Peyer's patch (tissue), 4 donors: ENCODE data around the gene IL17RA. TPM values are rescaled to one million over a fixed set of nuclear protein-coding genes. Genes with fewer than 3 reads are reported as not detected.

ENCODE experiments used
- DNase-seq, 3 donors: peaks; one replicate each; pipeline ENCODE4 v3.0.0-alpha.2; 2017 to 2019
- H3K27ac ChIP-seq, 4 donors: fragments of 200-600 bp; sonication (generic); one replicate each; pipeline ENCODE4 v1.5.1; 2016 to 2019
- H3K27me3 ChIP-seq, 2 donors: fragments of 200-600 bp; sonication (generic); one replicate each; pipeline ENCODE4 v1.5.1; 2019
- H3K36me3 ChIP-seq, 3 donors: fragments of 200-600 bp; sonication (generic); one replicate each; pipeline ENCODE4 v1.5.1; 2016 to 2019
- H3K4me1 ChIP-seq, 4 donors: fragments of 200-600 bp; sonication (generic); one replicate each; pipeline ENCODE4 v1.5.1; 2016 to 2019
- H3K4me3 ChIP-seq, 4 donors: fragments of 200-600 bp; sonication (generic); 1 replicate in 3 of 4; 2 replicates in 1 of 4; pipeline ENCODE4 v1.5.1; 2016 to 2019; ENCODE audit warnings: mild to moderate bottlenecking in 1 of 4
- H3K9me3 ChIP-seq, 4 donors: fragments of 200-600 bp; sonication (generic); one replicate each; pipeline ENCODE4 v1.5.1; 2016 to 2019; ENCODE audit warnings: mild to moderate bottlenecking in 1 of 4
- POLR2A ChIP-seq, 2 donors: fragments of 450-650 bp; IDR thresholded peaks; one replicate each; pipeline ENCODE4 v1.5.1; 2017; ENCODE audit warnings: antibody characterized with exemption in 2 of 2, mild to moderate bottlenecking in 2 of 2, moderate library complexity in 2 of 2
- total RNA-seq, 4 donors: library from RNA; depleted of rRNA; stranded (reverse); fragments of >200 nt; gene quantifications; one replicate each; pipeline ENCODE4 v1.1.0, GENCODE V29; 2016
- TF ChIP-seq, protein P1 (sequence below), 6 experiments: fragments of 450-650 bp in 4 of 6; fragments of 200-600 bp in 2 of 6; sonication (generic) in 1 of 6; IDR thresholded peaks; one replicate each; pipeline ENCODE4 v1.5.1; 2017 to 2019; ENCODE audit warnings: antibody characterized with exemption in 6 of 6, mild to moderate bottlenecking in 3 of 6, moderate library complexity in 1 of 6

Gene IL17RA
- total RNA-seq, 4 donors from 2014 or later: 12.4 to 23.6 (median 18.3) TPM

DNA sequence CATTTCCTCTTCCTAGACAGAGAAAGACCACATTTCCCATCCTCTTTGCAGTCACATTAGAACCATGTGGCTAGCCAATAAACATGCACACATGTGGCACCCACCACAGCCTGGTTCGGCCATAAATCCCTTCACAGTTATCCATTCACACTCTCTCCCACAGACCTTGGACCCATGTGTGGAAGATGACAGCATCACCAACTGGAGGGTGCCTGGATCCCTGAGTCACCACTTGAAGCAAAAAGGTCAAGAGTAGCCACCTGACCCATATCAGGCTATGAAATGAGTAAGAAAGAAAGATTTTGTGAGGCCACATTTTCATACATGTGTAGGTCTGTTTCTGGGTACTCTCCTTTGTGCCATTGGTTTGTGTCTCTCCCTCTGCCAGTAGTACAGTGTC lies 45.4 kb downstream of the IL17RA start:
- H3K9me3 ChIP-seq: no peaks in the 10 kb centered on the region
- no peak for DNase-seq
- H3K27ac ChIP-seq: no peak overlapping the region
- TF ChIP-seq POLR2A (IDR thresholded peaks at IDR 0.05): no peak
- TF ChIP-seq, protein P1, sequence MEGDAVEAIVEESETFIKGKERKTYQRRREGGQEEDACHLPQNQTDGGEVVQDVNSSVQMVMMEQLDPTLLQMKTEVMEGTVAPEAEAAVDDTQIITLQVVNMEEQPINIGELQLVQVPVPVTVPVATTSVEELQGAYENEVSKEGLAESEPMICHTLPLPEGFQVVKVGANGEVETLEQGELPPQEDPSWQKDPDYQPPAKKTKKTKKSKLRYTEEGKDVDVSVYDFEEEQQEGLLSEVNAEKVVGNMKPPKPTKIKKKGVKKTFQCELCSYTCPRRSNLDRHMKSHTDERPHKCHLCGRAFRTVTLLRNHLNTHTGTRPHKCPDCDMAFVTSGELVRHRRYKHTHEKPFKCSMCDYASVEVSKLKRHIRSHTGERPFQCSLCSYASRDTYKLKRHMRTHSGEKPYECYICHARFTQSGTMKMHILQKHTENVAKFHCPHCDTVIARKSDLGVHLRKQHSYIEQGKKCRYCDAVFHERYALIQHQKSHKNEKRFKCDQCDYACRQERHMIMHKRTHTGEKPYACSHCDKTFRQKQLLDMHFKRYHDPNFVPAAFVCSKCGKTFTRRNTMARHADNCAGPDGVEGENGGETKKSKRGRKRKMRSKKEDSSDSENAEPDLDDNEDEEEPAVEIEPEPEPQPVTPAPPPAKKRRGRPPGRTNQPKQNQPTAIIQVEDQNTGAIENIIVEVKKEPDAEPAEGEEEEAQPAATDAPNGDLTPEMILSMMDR (IDR thresholded peaks at IDR 0.05): no peak
- no peaks in the 10 kb centered on the region for H3K36me3 ChIP-seq
- no peaks in the 10 kb centered on the region for H3K4me1 ChIP-seq
- H3K27me3 ChIP-seq: no peaks in the 10 kb centered on the region
- no peak overlapping the region for H3K4me3 ChIP-seq

DNA sequence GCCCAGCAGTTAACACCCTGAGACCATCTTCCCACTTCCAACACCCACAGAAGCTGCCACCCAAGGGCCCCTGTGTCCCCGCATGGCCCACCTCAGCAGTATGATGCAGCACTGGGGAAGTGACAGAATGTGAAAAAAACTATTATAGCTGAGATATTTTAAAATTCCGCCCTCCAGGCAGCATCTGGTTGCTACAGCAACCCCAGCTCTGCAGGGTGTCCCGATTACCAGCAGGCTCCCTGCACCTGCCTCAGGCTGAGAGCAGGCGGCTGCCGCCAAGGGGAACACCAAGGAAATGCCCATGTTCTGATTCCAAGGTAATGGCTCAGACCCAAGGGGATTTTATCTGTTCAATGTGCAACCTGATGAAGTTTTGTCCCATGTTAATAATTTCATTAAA lies 46.9 kb downstream of the IL17RA start:
- peak in 1 of 3 donors; percentile 9 for DNase-seq

DNA sequence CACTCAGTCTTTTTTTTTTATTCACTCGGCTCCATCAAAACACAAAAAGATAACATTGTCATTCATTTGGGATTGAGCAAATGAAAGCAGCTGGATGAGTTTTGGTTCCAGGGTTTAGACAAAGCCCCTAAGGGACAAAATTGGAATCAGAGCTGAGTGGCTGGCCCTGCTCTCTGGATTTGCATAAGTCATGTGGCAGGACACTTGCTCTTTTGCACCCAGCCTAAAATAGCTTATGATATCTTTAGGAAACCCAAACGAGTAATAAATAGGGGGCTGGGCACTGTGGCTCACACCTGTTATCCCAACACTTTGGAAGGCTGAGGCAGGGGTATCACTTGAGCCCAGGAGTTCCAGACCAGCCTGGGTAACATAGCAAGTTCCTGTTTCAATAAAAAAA lies 47.3 kb downstream of the IL17RA start:
- TF ChIP-seq POLR2A (IDR thresholded peaks at IDR 0.05): no peak
- TF ChIP-seq, protein P1 (IDR thresholded peaks at IDR 0.05): no peak
- Histone ChIP-seq H3K27me3 (no peaks in the 10 kb centered on the region), H3K36me3 (peaks cover 0 to 4% (median 0%) of the 10 kb centered on the region in 3 donors), H3K9me3 (no peaks in the 10 kb centered on the region), H3K27ac (no peak overlapping the region), H3K4me1 (no peaks in the 10 kb centered on the region), H3K4me3 (no peak overlapping the region)
- peak in 1 of 3 donors; percentile 0 for DNase-seq

More for the DNA sequence above, 46.9 kb downstream of the IL17RA start:
- no peaks in the 10 kb centered on the region for H3K27me3 ChIP-seq
- no peaks in the 10 kb centered on the region for H3K9me3 ChIP-seq
- no peaks in the 10 kb centered on the region for H3K36me3 ChIP-seq
- TF ChIP-seq, protein P1 (IDR thresholded peaks at IDR 0.05): no peak
- H3K4me3 ChIP-seq: no peak overlapping the region
- no peak overlapping the region for H3K27ac ChIP-seq
- H3K4me1 ChIP-seq: no peaks in the 10 kb centered on the region

DNA sequence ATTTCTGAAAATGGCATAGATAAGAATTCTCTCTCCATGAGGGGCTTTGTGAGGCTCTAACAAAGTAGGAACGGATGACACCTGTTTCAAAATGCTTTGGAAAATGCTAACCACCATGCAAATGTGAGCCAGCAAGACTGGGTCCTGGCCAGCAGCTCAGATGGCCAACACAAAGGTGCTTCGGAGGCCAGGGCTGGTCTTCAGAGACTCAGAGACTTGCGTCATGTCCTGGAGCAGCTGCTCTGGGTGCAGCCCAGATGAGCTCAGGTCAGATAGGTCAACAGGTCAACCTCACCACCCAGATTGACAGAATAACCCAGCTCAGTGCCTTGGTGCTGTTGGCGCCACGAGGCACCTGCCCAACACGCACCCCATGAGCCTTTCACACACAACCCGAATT lies 48.3 kb downstream of the IL17RA start:
- H3K27me3 ChIP-seq: no peaks in the 10 kb centered on the region
- no peak overlapping the region for H3K27ac ChIP-seq
- no peak overlapping the region for H3K4me3 ChIP-seq
- peaks cover 0 to 14% (median 0%) of the 10 kb centered on the region in 3 donors for H3K36me3 ChIP-seq
- no peaks in the 10 kb centered on the region for H3K4me1 ChIP-seq
- no peaks in the 10 kb centered on the region for H3K9me3 ChIP-seq
- DNase-seq: no peak
- TF ChIP-seq POLR2A (IDR thresholded peaks at IDR 0.05): no peak
- TF ChIP-seq, protein P1 (IDR thresholded peaks at IDR 0.05): no peak

DNA sequence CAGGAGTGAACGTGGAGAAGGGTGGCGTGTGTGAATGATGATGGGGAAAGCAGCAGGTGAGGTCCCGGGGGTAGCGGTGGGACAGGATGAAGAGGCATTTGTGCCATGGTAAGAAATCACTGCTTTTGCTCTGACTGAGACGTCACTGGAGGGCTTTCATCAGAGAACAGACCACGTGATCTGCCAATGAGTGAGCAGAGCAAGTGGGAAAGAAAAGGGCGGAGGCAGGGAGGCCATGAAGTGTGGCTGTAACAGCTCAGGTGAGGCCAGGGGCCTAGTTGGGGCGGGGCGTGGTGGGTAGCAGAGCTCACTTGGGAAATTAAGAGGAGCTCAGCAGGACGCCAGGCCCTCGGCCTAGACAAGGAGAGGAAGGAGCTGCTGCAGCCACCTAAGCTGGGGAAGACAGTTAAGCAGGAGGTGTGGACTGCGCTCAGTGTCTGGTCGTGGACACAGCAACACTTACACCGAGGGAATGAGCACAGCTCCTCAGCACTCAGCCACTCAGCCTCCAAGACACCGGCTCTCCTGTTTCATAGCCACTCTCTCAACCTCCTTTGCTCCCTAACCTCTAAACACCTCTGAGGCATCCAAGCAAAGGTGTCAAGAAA lies 50.5 kb downstream of the IL17RA start:
- Histone ChIP-seq H3K4me3 (no peak overlapping the region), H3K27ac (no peak overlapping the region), H3K4me1 (no peaks in the 10 kb centered on the region), H3K27me3 (no peaks in the 10 kb centered on the region), H3K9me3 (no peaks in the 10 kb centered on the region), H3K36me3 (peaks cover 0 to 29% (median 0%) of the 10 kb centered on the region in 3 donors)
- no peak for TF ChIP-seq POLR2A (IDR thresholded peaks at IDR 0.05)
- TF ChIP-seq, protein P1 (IDR thresholded peaks at IDR 0.05): no peak
- peak in 1 of 3 donors; percentile 18 for DNase-seq
